GM23338 (cell line): ENCODE results near the gene HS6ST3. TPM values are rescaled to one million over a fixed set of nuclear protein-coding genes. Genes with fewer than 3 reads are reported as not detected.
"Not testable (repeated sequence)": the region's sequence is repeated elsewhere in the genome, so short reads cannot be mapped to it uniquely, and the experiment has no call there.

Experiments
- ATAC-seq: fragments of 200-7000 bp; cut with Tn5 transposase; 3 replicates; pipeline ENCODE4 v1.9.1; 2020
- DNase-seq: peaks from one replicate; pipeline ENCODE4 v3.0.0-alpha.2; 2015; ENCODE audit warnings: low spot score
- H2AFZ ChIP-seq: fragments of 200-600 bp; sonication (generic); 2 replicates; pipeline ENCODE4 v1.8.0; 2016; ENCODE audit warnings: antibody characterized with exemption, mild to moderate bottlenecking, moderate library complexity
- H3F3A ChIP-seq: fragments of 200-600 bp; sonication (generic); replicated peaks from 2 replicates; pipeline ENCODE4 v1.8.0; 2017; ENCODE audit warnings: antibody characterized with exemption, mixed run types, low read depth
- H3K27ac ChIP-seq: fragments of 200-600 bp; sonication (generic); 2 replicates; pipeline ENCODE4 v1.6.1; 2016; ENCODE audit warnings: low read depth
- H3K27me3 ChIP-seq: fragments of 200-600 bp; sonication (generic); 2 replicates; pipeline ENCODE4 v1.8.0; 2016; ENCODE audit warnings: mild to moderate bottlenecking, mixed run types, moderate library complexity; ENCODE audit not compliant: insufficient read depth
- H3K36me3 ChIP-seq: fragments of 200-600 bp; sonication (generic); 2 replicates; pipeline ENCODE4 v1.8.0; 2016; ENCODE audit warnings: mild to moderate bottlenecking; ENCODE audit not compliant: insufficient read depth
- H3K4me1 ChIP-seq: fragments of 200-600 bp; sonication (generic); 2 replicates; pipeline ENCODE4 v1.8.0; 2016; ENCODE audit warnings: mild to moderate bottlenecking, moderate library complexity; ENCODE audit not compliant: insufficient read depth
- H3K4me2 ChIP-seq: fragments of 200-600 bp; sonication (generic); 2 replicates; pipeline ENCODE4 v1.7.1; 2017; ENCODE audit warnings: mixed run types
- H3K4me3 ChIP-seq: fragments of 200-600 bp; sonication (generic); 2 replicates; pipeline ENCODE4 v1.6.1; 2016; ENCODE audit warnings: mixed run types
- H3K79me2 ChIP-seq: fragments of 200-600 bp; sonication (generic); replicated peaks from 2 replicates; pipeline ENCODE4 v1.8.0; 2017; ENCODE audit warnings: mild to moderate bottlenecking; ENCODE audit not compliant: insufficient read depth
- H3K9me2 ChIP-seq: fragments of 200-600 bp; sonication (generic); 2 replicates; pipeline ENCODE4 v1.8.0; 2017; ENCODE audit not compliant: insufficient read depth
- H4K20me1 ChIP-seq: fragments of 200-600 bp; sonication (generic); replicated peaks from 2 replicates; pipeline ENCODE4 v1.8.0; 2017; ENCODE audit warnings: mild to moderate bottlenecking; ENCODE audit not compliant: insufficient read depth
- H3K27ac Mint-ChIP-seq: 2 replicates; pipeline ENCODE4 v1.8.0; 2020; ENCODE audit warnings: inconsistent platforms, mild to moderate bottlenecking, moderate library complexity, mixed read lengths
- H3K27me3 Mint-ChIP-seq: 3 replicates; pipeline ENCODE4 v1.8.0; 2022; ENCODE audit warnings: low read depth, mild to moderate bottlenecking, moderate library complexity, mixed read lengths, inconsistent platforms; ENCODE audit not compliant: insufficient read depth, poor library complexity
- H3K36me3 Mint-ChIP-seq: 3 replicates; pipeline ENCODE4 v1.8.0; 2021; ENCODE audit warnings: low read depth, mild to moderate bottlenecking, inconsistent platforms, moderate library complexity, mixed read lengths
- H3K4me1 Mint-ChIP-seq: 3 replicates; pipeline ENCODE4 v1.8.0; 2020; ENCODE audit warnings: mild to moderate bottlenecking, inconsistent platforms, mixed read lengths
- H3K4me3 Mint-ChIP-seq: 3 replicates; pipeline ENCODE4 v1.8.0; 2021; ENCODE audit warnings: moderate library complexity, mild to moderate bottlenecking, inconsistent platforms, mixed read lengths
- H3K9me3 Mint-ChIP-seq: 3 replicates; pipeline ENCODE4 v1.8.0; 2020; ENCODE audit warnings: moderate library complexity, mild to moderate bottlenecking, inconsistent platforms, mixed read lengths
- CREB1 ChIP-seq: fragments of 250-450 bp; sonication (Bioruptor Pico); IDR thresholded peaks from 2 replicates; pipeline ENCODE4 v1.5.0; 2020; ENCODE audit warnings: low read depth, mild to moderate bottlenecking, moderate library complexity
- EZH2 ChIP-seq: fragments of 200-600 bp; sonication (generic); IDR thresholded peaks from one replicate; pipeline ENCODE4 v1.8.0; 2017; ENCODE audit warnings: antibody characterized with exemption, mild to moderate bottlenecking, low read depth; ENCODE audit not compliant: unreplicated experiment
- JUNB ChIP-seq: IDR thresholded peaks from one replicate; pipeline ENCODE4 v1.6.1; 2016; ENCODE audit warnings: antibody characterized with exemption; ENCODE audit not compliant: unreplicated experiment
- NANOG ChIP-seq: IDR thresholded peaks from 2 replicates; pipeline ENCODE4 v1.6.1; 2016; ENCODE audit warnings: antibody characterized with exemption, borderline replicate concordance
- ZNF114 ChIP-seq: fragments of 250-450 bp; sonication (Bioruptor Pico); IDR thresholded peaks from 2 replicates; pipeline ENCODE4 v1.5.0; 2020; ENCODE audit warnings: mild to moderate bottlenecking, moderate library complexity
- ZNF331 ChIP-seq: fragments of 250-450 bp; sonication (Bioruptor Pico); IDR thresholded peaks from 2 replicates; pipeline ENCODE4 v1.5.0; 2020; ENCODE audit warnings: low read depth, mild to moderate bottlenecking, moderate library complexity
- polyA plus RNA-seq: library from polyadenylated mRNA; unstranded; fragments of >200 nt; fragmentation: Nextera tagmentation; extraction: Ambion mirVana; gene quantifications from 2 replicates; pipeline ENCODE4 v1.2.1, GENCODE V29; 2016
- total RNA-seq: library from RNA; depleted of rRNA; stranded (reverse); fragments of >200 nt; shearing (Covaris generic); gene quantifications from 2 replicates; pipeline ENCODE4 v1.2.3, GENCODE V29; 2014
- TF ChIP-seq, protein P1 (sequence below): IDR thresholded peaks from one replicate; pipeline ENCODE4 v1.6.1; 2018; ENCODE audit warnings: antibody characterized with exemption; ENCODE audit not compliant: unreplicated experiment
- TF ChIP-seq, protein P2 (sequence below), 2 experiments: fragments of 200-600 bp in 1 of 2; sonication (generic) in 1 of 2; conservative IDR thresholded peaks; 2 replicates each; pipeline versions ENCODE4 v1.5.1 to v1.6.1; 2016 to 2017; ENCODE audit warnings: antibody characterized with exemption in 2 of 2, low read depth in 2 of 2, mild to moderate bottlenecking in 2 of 2, moderate library complexity in 1 of 2
- TF ChIP-seq, protein P3 (sequence below): fragments of 250-450 bp; sonication (Bioruptor Pico); IDR thresholded peaks from 2 replicates; pipeline ENCODE4 v1.5.0; 2020; ENCODE audit warnings: mild to moderate bottlenecking, moderate library complexity
- TF ChIP-seq, protein P4 (sequence below): IDR thresholded peaks from 2 replicates; pipeline ENCODE4 v1.6.1; 2016; ENCODE audit warnings: antibody characterized with exemption

Gene HS6ST3
- total and polyA plus RNA-seq, 2 experiments from 2014 or later, result 0.52 to 0.80 TPM

DNA sequence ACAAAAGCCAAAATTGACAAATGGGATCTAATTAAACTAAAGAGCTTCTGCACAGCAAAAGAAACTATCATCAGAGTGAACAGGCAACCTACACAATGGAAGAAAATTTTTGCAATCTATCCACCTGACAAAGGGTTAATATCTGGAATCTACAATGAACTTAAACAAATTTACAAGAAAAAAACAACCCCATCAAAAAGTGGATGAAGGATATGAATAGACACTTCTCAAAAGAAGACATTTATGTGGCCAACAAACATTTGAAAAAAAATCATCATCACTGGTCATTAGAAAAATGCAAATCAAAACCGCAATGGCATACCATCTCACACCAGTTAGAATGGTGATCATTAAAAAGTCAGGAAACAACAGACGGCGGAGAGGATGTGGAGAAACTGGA lies 688.4 kb downstream of the HS6ST3 start:
- not testable (repeated sequence) for H3K4me1 ChIP-seq, H3K27ac Mint-ChIP-seq, H3K27me3 Mint-ChIP-seq, ATAC-seq, H3K9me2 ChIP-seq, H3K27ac ChIP-seq, H3K4me3 ChIP-seq, H3F3A ChIP-seq, H3K79me2 ChIP-seq, H3K27me3 ChIP-seq, DNase-seq, H3K4me3 Mint-ChIP-seq, H3K4me2 ChIP-seq, H3K36me3 ChIP-seq, H4K20me1 ChIP-seq, H3K4me1 Mint-ChIP-seq, H2AFZ ChIP-seq
- Mint-ChIP-seq H3K9me3 (peaks cover 20% of the 10 kb centered on the region), H3K36me3 (peaks cover 11% of the 10 kb centered on the region)

DNA sequence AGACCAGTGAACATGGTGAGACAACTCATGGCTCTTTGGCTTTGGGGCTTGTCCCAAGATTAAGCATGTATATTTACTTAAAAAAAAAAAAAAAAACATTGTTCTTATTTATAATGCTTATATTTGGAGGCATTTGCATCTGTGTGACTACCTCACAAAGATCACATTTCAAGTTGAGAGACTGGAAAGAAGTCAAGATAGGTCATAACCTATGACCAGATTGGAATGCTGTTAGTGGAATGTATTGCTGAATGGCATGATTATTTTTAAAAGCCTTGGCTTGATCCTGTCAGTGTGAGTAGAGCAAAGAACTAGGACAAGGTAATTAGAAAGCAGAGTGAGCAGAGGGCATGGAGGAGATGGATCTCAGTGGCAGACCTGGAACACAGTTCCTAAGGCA lies 689.8 kb downstream of the HS6ST3 start:
- H2AFZ ChIP-seq, result no peak overlapping the region
- H3K4me2 ChIP-seq, result no peak overlapping the region
- ATAC-seq (no peak), DNase-seq (no peak)
- H3K9me2 ChIP-seq, result 0 out of 2 replicates have a peak, but pooled peaks cover 3% of the 10 kb centered on the region
- no peak overlapping the region for H3K27ac ChIP-seq
- no peaks in the 10 kb centered on the region for H4K20me1 ChIP-seq
- H3F3A ChIP-seq, result no peaks in the 10 kb centered on the region
- Mint-ChIP-seq H3K27ac (no peak overlapping the region), H3K36me3 (peaks cover 11% of the 10 kb centered on the region), H3K4me1 (no peaks in the 10 kb centered on the region), H3K27me3 (peaks cover 2% of the 10 kb centered on the region), H3K4me3 (no peak overlapping the region), H3K9me3 (peaks cover 20% of the 10 kb centered on the region)
- no peaks in the 10 kb centered on the region for H3K79me2 ChIP-seq
- no peak overlapping the region for H3K4me3 ChIP-seq
- H3K27me3 ChIP-seq, result no peaks in the 10 kb centered on the region
- H3K36me3 ChIP-seq, result no peaks in the 10 kb centered on the region
- no peaks in the 10 kb centered on the region for H3K4me1 ChIP-seq
- TF ChIP-seq, protein P1, sequence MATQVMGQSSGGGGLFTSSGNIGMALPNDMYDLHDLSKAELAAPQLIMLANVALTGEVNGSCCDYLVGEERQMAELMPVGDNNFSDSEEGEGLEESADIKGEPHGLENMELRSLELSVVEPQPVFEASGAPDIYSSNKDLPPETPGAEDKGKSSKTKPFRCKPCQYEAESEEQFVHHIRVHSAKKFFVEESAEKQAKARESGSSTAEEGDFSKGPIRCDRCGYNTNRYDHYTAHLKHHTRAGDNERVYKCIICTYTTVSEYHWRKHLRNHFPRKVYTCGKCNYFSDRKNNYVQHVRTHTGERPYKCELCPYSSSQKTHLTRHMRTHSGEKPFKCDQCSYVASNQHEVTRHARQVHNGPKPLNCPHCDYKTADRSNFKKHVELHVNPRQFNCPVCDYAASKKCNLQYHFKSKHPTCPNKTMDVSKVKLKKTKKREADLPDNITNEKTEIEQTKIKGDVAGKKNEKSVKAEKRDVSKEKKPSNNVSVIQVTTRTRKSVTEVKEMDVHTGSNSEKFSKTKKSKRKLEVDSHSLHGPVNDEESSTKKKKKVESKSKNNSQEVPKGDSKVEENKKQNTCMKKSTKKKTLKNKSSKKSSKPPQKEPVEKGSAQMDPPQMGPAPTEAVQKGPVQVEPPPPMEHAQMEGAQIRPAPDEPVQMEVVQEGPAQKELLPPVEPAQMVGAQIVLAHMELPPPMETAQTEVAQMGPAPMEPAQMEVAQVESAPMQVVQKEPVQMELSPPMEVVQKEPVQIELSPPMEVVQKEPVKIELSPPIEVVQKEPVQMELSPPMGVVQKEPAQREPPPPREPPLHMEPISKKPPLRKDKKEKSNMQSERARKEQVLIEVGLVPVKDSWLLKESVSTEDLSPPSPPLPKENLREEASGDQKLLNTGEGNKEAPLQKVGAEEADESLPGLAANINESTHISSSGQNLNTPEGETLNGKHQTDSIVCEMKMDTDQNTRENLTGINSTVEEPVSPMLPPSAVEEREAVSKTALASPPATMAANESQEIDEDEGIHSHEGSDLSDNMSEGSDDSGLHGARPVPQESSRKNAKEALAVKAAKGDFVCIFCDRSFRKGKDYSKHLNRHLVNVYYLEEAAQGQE, result no peak
- TF ChIP-seq, protein P2, sequence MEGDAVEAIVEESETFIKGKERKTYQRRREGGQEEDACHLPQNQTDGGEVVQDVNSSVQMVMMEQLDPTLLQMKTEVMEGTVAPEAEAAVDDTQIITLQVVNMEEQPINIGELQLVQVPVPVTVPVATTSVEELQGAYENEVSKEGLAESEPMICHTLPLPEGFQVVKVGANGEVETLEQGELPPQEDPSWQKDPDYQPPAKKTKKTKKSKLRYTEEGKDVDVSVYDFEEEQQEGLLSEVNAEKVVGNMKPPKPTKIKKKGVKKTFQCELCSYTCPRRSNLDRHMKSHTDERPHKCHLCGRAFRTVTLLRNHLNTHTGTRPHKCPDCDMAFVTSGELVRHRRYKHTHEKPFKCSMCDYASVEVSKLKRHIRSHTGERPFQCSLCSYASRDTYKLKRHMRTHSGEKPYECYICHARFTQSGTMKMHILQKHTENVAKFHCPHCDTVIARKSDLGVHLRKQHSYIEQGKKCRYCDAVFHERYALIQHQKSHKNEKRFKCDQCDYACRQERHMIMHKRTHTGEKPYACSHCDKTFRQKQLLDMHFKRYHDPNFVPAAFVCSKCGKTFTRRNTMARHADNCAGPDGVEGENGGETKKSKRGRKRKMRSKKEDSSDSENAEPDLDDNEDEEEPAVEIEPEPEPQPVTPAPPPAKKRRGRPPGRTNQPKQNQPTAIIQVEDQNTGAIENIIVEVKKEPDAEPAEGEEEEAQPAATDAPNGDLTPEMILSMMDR (conservative IDR thresholded peaks at IDR 0.05; ENCODE audit: low read depth in 2 of 2), result no peak
- no peak for TF ChIP-seq JUNB
- no peak for TF ChIP-seq CREB1
- TF ChIP-seq ZNF331 (CRISPR knock-in tag), result no peak
- TF ChIP-seq, protein P3, sequence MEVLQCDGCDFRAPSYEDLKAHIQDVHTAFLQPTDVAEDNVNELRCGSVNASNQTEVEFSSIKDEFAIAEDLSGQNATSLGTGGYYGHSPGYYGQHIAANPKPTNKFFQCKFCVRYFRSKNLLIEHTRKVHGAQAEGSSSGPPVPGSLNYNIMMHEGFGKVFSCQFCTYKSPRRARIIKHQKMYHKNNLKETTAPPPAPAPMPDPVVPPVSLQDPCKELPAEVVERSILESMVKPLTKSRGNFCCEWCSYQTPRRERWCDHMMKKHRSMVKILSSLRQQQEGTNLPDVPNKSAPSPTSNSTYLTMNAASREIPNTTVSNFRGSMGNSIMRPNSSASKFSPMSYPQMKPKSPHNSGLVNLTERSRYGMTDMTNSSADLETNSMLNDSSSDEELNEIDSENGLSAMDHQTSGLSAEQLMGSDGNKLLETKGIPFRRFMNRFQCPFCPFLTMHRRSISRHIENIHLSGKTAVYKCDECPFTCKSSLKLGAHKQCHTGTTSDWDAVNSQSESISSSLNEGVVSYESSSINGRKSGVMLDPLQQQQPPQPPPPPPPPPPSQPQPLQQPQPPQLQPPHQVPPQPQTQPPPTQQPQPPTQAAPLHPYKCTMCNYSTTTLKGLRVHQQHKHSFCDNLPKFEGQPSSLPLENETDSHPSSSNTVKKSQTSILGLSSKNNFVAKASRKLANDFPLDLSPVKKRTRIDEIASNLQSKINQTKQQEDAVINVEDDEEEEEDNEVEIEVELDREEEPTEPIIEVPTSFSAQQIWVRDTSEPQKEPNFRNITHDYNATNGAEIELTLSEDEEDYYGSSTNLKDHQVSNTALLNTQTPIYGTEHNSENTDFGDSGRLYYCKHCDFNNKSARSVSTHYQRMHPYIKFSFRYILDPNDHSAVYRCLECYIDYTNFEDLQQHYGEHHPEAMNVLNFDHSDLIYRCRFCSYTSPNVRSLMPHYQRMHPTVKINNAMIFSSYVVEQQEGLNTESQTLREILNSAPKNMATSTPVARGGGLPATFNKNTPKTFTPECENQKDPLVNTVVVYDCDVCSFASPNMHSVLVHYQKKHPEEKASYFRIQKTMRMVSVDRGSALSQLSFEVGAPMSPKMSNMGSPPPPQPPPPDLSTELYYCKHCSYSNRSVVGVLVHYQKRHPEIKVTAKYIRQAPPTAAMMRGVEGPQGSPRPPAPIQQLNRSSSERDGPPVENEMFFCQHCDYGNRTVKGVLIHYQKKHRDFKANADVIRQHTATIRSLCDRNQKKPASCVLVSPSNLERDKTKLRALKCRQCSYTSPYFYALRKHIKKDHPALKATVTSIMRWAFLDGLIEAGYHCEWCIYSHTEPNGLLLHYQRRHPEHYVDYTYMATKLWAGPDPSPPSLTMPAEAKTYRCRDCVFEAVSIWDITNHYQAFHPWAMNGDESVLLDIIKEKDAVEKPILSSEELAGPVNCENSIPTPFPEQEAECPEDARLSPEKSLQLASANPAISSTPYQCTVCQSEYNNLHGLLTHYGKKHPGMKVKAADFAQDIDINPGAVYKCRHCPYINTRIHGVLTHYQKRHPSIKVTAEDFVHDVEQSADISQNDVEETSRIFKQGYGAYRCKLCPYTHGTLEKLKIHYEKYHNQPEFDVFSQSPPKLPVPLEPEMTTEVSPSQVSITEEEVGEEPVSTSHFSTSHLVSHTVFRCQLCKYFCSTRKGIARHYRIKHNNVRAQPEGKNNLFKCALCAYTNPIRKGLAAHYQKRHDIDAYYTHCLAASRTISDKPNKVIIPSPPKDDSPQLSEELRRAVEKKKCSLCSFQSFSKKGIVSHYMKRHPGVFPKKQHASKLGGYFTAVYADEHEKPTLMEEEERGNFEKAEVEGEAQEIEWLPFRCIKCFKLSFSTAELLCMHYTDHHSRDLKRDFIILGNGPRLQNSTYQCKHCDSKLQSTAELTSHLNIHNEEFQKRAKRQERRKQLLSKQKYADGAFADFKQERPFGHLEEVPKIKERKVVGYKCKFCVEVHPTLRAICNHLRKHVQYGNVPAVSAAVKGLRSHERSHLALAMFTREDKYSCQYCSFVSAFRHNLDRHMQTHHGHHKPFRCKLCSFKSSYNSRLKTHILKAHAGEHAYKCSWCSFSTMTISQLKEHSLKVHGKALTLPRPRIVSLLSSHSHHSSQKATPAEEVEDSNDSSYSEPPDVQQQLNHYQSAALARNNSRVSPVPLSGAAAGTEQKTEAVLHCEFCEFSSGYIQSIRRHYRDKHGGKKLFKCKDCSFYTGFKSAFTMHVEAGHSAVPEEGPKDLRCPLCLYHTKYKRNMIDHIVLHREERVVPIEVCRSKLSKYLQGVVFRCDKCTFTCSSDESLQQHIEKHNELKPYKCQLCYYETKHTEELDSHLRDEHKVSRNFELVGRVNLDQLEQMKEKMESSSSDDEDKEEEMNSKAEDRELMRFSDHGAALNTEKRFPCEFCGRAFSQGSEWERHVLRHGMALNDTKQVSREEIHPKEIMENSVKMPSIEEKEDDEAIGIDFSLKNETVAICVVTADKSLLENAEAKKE, result no peak
- no peak for TF ChIP-seq ZNF114 (CRISPR knock-in tag)
- TF ChIP-seq, protein P4, sequence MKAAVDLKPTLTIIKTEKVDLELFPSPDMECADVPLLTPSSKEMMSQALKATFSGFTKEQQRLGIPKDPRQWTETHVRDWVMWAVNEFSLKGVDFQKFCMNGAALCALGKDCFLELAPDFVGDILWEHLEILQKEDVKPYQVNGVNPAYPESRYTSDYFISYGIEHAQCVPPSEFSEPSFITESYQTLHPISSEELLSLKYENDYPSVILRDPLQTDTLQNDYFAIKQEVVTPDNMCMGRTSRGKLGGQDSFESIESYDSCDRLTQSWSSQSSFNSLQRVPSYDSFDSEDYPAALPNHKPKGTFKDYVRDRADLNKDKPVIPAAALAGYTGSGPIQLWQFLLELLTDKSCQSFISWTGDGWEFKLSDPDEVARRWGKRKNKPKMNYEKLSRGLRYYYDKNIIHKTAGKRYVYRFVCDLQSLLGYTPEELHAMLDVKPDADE, result no peak
- TF ChIP-seq EZH2, result no peak
- TF ChIP-seq NANOG, result no peak
